Measurements from ENCODE around the gene PRKCB.

Gene PRKCB

GRCh38 chr16:24009098-24009497, 173.3 kb downstream of the PRKCB start:
- Histone ChIP-seq H3K27me3 (ENCODE audit: control insufficient read depth, insufficient read depth, low read length) (no peaks in the 10 kb centered on the region), H3K4me1 (peaks cover 3% of the 10 kb centered on the region), H3K79me2 (no peaks in the 10 kb centered on the region)

GRCh38 chr16:24009955-24010354, 174.2 kb downstream of the PRKCB start:
- Histone ChIP-seq H2AFZ (no peak overlapping the region), H3K9ac (no peak overlapping the region), H3K4me3 (ENCODE audit: low read depth, low read length) (no peak overlapping the region), H3K27ac (no peak overlapping the region), H3K4me1 (peaks cover 3% of the 10 kb centered on the region), H3K79me2 (no peaks in the 10 kb centered on the region), H3K9me3 (ENCODE audit: control insufficient read depth, low read length) (no peaks in the 10 kb centered on the region), H3K36me3 (ENCODE audit: control insufficient read depth, insufficient read depth, low read length) (no peaks in the 10 kb centered on the region), H3K27me3 (ENCODE audit: control insufficient read depth, insufficient read depth, low read length) (no peaks in the 10 kb centered on the region), H3K4me2 (ENCODE audit: low read length) (no peak overlapping the region)
- TF ChIP-seq CTCF (IDR thresholded peaks at IDR 0.05), result no peak

More at GRCh38 chr16:24009098-24009497, 173.3 kb downstream of the PRKCB start:
- H3K4me3 ChIP-seq (ENCODE audit: low read depth, low read length), result no peak overlapping the region
- H3K27ac ChIP-seq, result no peak overlapping the region
- no peak overlapping the region for H3K9ac ChIP-seq
- TF ChIP-seq CTCF (IDR thresholded peaks at IDR 0.05), result no peak
- H3K36me3 ChIP-seq (ENCODE audit: control insufficient read depth, insufficient read depth, low read length), result no peaks in the 10 kb centered on the region
- no peaks in the 10 kb centered on the region for H3K9me3 ChIP-seq (ENCODE audit: control insufficient read depth, low read length)
- H2AFZ ChIP-seq, result no peak overlapping the region
- no peak overlapping the region for H3K4me2 ChIP-seq (ENCODE audit: low read length)

GRCh38 chr16:24010440-24011089, 174.8 kb downstream of the PRKCB start:
- Histone ChIP-seq H3K9me3 (ENCODE audit: control insufficient read depth, low read length) (no peaks in the 10 kb centered on the region), H3K4me1 (peaks cover 3% of the 10 kb centered on the region), H2AFZ (no peak overlapping the region), H3K27me3 (ENCODE audit: control insufficient read depth, insufficient read depth, low read length) (no peaks in the 10 kb centered on the region), H3K9ac (no peak overlapping the region), H3K79me2 (no peaks in the 10 kb centered on the region), H3K4me3 (ENCODE audit: low read depth, low read length) (no peak overlapping the region), H3K4me2 (ENCODE audit: low read length) (no peak overlapping the region), H3K36me3 (ENCODE audit: control insufficient read depth, insufficient read depth, low read length) (no peaks in the 10 kb centered on the region), H3K27ac (no peak overlapping the region)
- peak; percentile 57 for TF ChIP-seq CTCF (IDR thresholded peaks at IDR 0.05)

GRCh38 chr16:24011237-24011636, 175.5 kb downstream of the PRKCB start:
- no peaks in the 10 kb centered on the region for H3K27me3 ChIP-seq (ENCODE audit: control insufficient read depth, insufficient read depth, low read length)
- H3K9me3 ChIP-seq (ENCODE audit: control insufficient read depth, low read length), result no peaks in the 10 kb centered on the region
- no peak overlapping the region for H2AFZ ChIP-seq
- H3K4me3 ChIP-seq (ENCODE audit: low read depth, low read length), result no peak overlapping the region
- no peak overlapping the region for H3K27ac ChIP-seq
- no peak overlapping the region for H3K9ac ChIP-seq
- no peak for TF ChIP-seq CTCF (IDR thresholded peaks at IDR 0.05)
- H3K36me3 ChIP-seq (ENCODE audit: control insufficient read depth, insufficient read depth, low read length), result no peaks in the 10 kb centered on the region
- H3K4me2 ChIP-seq (ENCODE audit: low read length), result no peak overlapping the region
- peaks cover 3% of the 10 kb centered on the region for H3K4me1 ChIP-seq
- no peaks in the 10 kb centered on the region for H3K79me2 ChIP-seq

- Histone ChIP-seq H3K9me3 (ENCODE audit: control insufficient read depth, low read length) (no peaks in the 10 kb centered on the region), H3K36me3 (ENCODE audit: control insufficient read depth, insufficient read depth, low read length) (no peaks in the 10 kb centered on the region), H3K79me2 (no peaks in the 10 kb centered on the region), H3K4me1 (no peaks in the 10 kb centered on the region), H3K27ac (no peak overlapping the region), H2AFZ (no peak overlapping the region), H3K9ac (no peak overlapping the region), H3K27me3 (ENCODE audit: control insufficient read depth, insufficient read depth, low read length) (no peaks in the 10 kb centered on the region), H3K4me2 (ENCODE audit: low read length) (no peak overlapping the region), H3K4me3 (ENCODE audit: low read depth, low read length) (no peak overlapping the region)
- no peak for TF ChIP-seq CTCF (IDR thresholded peaks at IDR 0.05)
These were observed 177.4 kb downstream of the PRKCB start for GRCh38 chr16:24013054-24013636.

Data from parathyroid adenoma (tissue), 2 donors.